ENCODE measurements around the gene DCTPP1. TPM values are rescaled to one million over a fixed set of nuclear protein-coding genes. Genes with fewer than 3 reads are reported as not detected.

DCTPP1 gene
- total and polyA plus RNA-seq, 2 donors (not counting 3 experiments of a cell fraction or from before 2014, with no cell fraction given): 68.0 to 88.6 TPM

- BruUV-seq (replicated peaks): TSS peak; percentile 92
- H3K27ac ChIP-seq (ENCODE audit: insufficient read depth, low read depth, low read length): no peak overlapping the region
- POLR2A ChIA-PET: interaction anchor here (1.3 to 1.5 kb wide), 3 partner anchors 11 to 23 kb away, joined by 4 to 7 read pairs (median 6); partner anchors contain the start of gene DCTPP1
Measured at GRCh38 chr16:30406795-30407101, 23.1 kb downstream of the DCTPP1 start.

More at GRCh38 chr16:30406795-30407101, 23.1 kb downstream of the DCTPP1 start:
- FAIRE-seq: no peak
- H3K4me3 ChIP-seq (replicated peaks in 1 of 3; ENCODE audit: insufficient read depth in 1 of 3, low read depth in 1 of 3, low read length in 3 of 3): peak overlapping the region in 2 of 3 experiments; percentile 21 to 47
- no peaks in the 10 kb centered on the region for H3K27me3 ChIP-seq (ENCODE audit: control insufficient read depth in 2 of 2, insufficient read depth in 2 of 2, low read length in 2 of 2)
- no peaks in the 10 kb centered on the region for H3K9me1 ChIP-seq (replicated peaks; ENCODE audit: control insufficient read depth, extremely low read depth, insufficient read depth, low read length)
- no peak for DNase-seq (ENCODE audit: low read depth, low spot score)
- H3K4me1 ChIP-seq (ENCODE audit: control insufficient read depth, extremely low read depth, insufficient read depth, low read length): peaks cover 22% of the 10 kb centered on the region
- H3K4me2 ChIP-seq (ENCODE audit: insufficient read depth, low read length): peak overlapping the region; percentile 59
- no peaks in the 10 kb centered on the region for H4K20me1 ChIP-seq (replicated peaks; ENCODE audit: control insufficient read depth, extremely low read depth, insufficient read depth, low read length)
- peak overlapping the region; percentile 80 for H3K9ac ChIP-seq (replicated peaks; ENCODE audit: extremely low read depth, insufficient read depth, low read length)
- TF ChIP-seq POLR2AphosphoS5 (IDR thresholded peaks at IDR 0.05; ENCODE audit: insufficient read depth, low read depth, low read length) (no peak), MAX (IDR thresholded peaks at IDR 0.05; ENCODE audit: insufficient read depth, insufficient read length) (no peak), EZH2 (IDR thresholded peaks at IDR 0.05; ENCODE audit: borderline replicate concordance, low read depth, low read length, severe bottlenecking) (no peak), MYC (IDR thresholded peaks at IDR 0.05; ENCODE audit: low read depth, low read length) (no peak), JUN (IDR thresholded peaks at IDR 0.05; ENCODE audit: borderline replicate concordance, insufficient read depth, insufficient read length, low read depth) (no peak), GATA2 (IDR thresholded peaks at IDR 0.05; ENCODE audit: insufficient read depth, insufficient read length, low read depth, low read length) (no peak), FOS (IDR thresholded peaks at IDR 0.05; ENCODE audit: borderline replicate concordance, insufficient read depth, low read length) (no peak), CTCF (IDR thresholded peaks at IDR 0.05; ENCODE audit: extremely low read depth in 1 of 2, insufficient read depth in 1 of 2, low read depth in 1 of 2, low read length in 2 of 2) (no peak), POLR2A (IDR thresholded peaks at IDR 0.05; ENCODE audit: low read depth, low read length) (no peak)
- CTCF ChIA-PET: interaction anchor here (1.1 to 5.3 kb wide), 4 partner anchors 12 to 222 kb away, joined by 3 to 62 read pairs (median 5); partner anchors contain the start of gene ZNF48
- H3K79me2 ChIP-seq (ENCODE audit: control insufficient read depth, insufficient read depth, low read length): peaks cover 2% of the 10 kb centered on the region
- intact Hi-C loops (cut with micrococcal nuclease): loop anchor here (10.0 kb wide), 1 partner anchor 312 kb away; the partner anchor contains the start of genes TBX6 and YPEL3
- no peaks in the 10 kb centered on the region for H3K9me3 ChIP-seq (replicated peaks; ENCODE audit: control insufficient read depth, insufficient read depth, low read length)
- peaks cover 0 to 2% of the 10 kb centered on the region in 2 experiments for H3K36me3 ChIP-seq (ENCODE audit: control insufficient read depth in 2 of 2, extremely low read depth in 1 of 2, insufficient read depth in 2 of 2, low read length in 2 of 2)
- dilution Hi-C loops (cut with MboI; ENCODE audit: extremely low pct_ligation_motif_present, low sequenced_read_pairs): no loop called here
- H2AFZ ChIP-seq (ENCODE audit: low read depth, low read length): peak overlapping the region; percentile 53

All from endothelial cell of umbilical vein (primary cell).